IPS-15b (cell line): Measurements from ENCODE around the gene CFAP70.
"Not testable (repeated sequence)": the region's sequence is repeated elsewhere in the genome, so short reads cannot be mapped to it uniquely, and the experiment has no call there.

Experiments used
- H3K27me3 ChIP-seq: one replicate; pipeline ENCODE4 v1.6.1; 2013; ENCODE audit warnings: low read length; ENCODE audit not compliant: control insufficient read depth, insufficient read depth
- H3K36me3 ChIP-seq: one replicate; pipeline ENCODE4 v1.6.1; 2013; ENCODE audit warnings: low read length; ENCODE audit not compliant: control insufficient read depth, insufficient read depth
- H3K4me1 ChIP-seq: one replicate; pipeline ENCODE4 v1.6.1; 2013; ENCODE audit warnings: mild to moderate bottlenecking, low read length; ENCODE audit not compliant: control insufficient read depth, insufficient read depth
- H3K4me3 ChIP-seq: one replicate; pipeline ENCODE4 v1.5.1; 2013; ENCODE audit warnings: low read depth, low read length
- H3K9ac ChIP-seq: one replicate; pipeline ENCODE4 v1.6.1; 2013; ENCODE audit warnings: low read depth, mild to moderate bottlenecking, low read length
- H3K9me3 ChIP-seq: one replicate; pipeline ENCODE4 v1.6.1; 2013; ENCODE audit warnings: mild to moderate bottlenecking, low read length; ENCODE audit not compliant: control insufficient read depth, insufficient read depth

CFAP70 gene

DNA sequence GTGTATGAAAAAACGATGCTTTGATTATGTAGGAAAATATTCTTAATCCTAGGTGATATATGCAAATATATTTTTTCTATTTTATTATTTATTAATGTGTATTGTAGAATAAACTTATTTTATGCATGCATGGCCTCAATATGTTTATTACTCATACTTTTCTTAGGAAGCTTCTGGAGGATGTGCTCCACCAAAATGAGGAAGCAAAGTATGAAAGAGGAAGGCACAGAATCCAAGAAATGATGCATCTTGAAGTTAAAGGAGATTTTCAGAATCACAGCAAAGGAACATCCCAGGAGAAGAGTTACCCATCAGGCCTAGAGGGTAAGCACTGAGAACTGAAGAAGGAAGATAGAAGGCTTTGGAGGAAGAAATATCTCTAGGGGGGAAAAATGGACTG is 71.2 kb downstream of the CFAP70 start:
- Histone ChIP-seq H3K9ac (no peak overlapping the region), H3K4me1 (no peaks in the 10 kb centered on the region), H3K36me3 (no peaks in the 10 kb centered on the region), H3K9me3 (no peaks in the 10 kb centered on the region), H3K27me3 (no peaks in the 10 kb centered on the region), H3K4me3 (no peak overlapping the region)

DNA sequence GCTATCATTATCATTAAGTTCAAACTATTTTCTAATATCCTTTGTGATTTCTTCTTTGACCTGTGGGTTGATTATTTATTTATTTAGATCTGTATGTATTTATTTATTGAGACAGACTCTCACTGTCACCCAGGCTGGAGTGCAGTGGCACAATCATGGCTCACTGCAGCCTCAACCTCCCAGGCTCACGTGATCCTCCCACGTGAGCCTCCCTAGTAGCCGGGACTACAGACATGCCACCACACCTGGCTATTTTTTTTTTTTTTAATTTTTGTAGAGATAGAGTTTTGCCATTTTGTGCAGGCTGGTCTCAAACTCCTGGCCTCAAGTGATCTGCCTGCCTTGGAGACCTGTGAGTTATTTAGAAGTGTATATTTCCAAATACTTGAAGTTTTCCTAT is 77.6 kb downstream of the CFAP70 start:
- H3K4me1 ChIP-seq, result no peaks in the 10 kb centered on the region
- H3K9me3 ChIP-seq, result no peaks in the 10 kb centered on the region
- H3K36me3 ChIP-seq, result no peaks in the 10 kb centered on the region
- H3K27me3 ChIP-seq, result no peaks in the 10 kb centered on the region
- H3K4me3 ChIP-seq, result no peak overlapping the region
- no peak overlapping the region for H3K9ac ChIP-seq

DNA sequence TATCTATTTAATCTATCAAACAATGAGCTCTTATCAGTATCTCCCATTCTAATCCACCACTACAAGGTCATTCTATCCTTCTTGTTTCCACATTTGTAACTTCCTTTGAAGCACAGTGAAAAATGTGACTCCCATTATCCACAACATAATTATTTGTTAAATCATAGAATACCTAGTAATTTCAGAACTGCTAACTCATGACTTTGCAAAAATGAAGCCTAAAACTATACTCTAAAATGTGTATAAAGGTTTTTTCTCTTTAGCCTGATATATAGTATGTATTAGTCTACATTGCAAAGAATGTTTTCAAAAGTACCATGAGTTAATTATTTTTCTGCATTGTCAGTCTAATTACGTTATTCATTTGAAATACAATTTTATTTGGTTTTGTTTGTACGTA is 94.2 kb downstream of the CFAP70 start:
- Histone ChIP-seq H3K36me3 (no peaks in the 10 kb centered on the region), H3K9me3 (no peaks in the 10 kb centered on the region), H3K4me1 (no peaks in the 10 kb centered on the region), H3K4me3 (no peak overlapping the region), H3K9ac (no peak overlapping the region), H3K27me3 (no peaks in the 10 kb centered on the region)

- Histone ChIP-seq H3K36me3 (no peaks in the 10 kb centered on the region), H3K4me1 (no peaks in the 10 kb centered on the region), H3K9me3 (no peaks in the 10 kb centered on the region), H3K27me3 (no peaks in the 10 kb centered on the region), H3K9ac (no peak overlapping the region), H3K4me3 (no peak overlapping the region)
Observed at GRCh38 chr10:73263693-73264347, 94.8 kb downstream of the CFAP70 start.

DNA sequence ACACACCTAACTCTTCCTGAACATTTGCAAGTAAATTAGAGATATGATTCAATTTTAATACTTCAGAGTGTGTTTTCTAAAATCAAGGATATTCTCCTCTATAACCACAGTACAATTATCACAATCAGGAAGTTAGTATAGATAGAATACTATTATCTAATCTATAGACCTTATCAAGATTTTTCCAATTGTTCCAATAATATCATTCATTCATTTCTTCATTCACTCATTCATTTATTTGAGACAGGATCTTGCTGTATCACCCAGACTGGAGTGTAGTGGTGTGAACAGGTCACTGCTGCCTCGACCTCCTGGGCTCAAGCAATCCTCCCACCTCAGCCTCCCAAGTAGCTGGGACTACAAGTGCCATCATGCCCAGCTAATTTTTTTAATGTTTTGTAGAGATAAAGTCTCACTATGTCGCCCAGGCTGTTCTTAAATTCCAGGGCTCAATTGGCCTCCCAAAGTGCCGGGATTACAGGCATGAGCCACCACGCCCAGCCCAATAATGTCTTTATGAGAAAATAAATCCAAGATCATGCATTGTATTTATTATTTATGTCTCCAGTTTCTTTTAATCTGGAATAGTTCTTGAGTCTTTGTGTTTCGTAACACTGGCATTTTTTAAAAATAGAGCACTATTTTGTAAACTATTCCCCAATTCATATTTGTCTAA is 95.6 kb downstream of the CFAP70 start:
- Histone ChIP-seq H3K27me3 (no peaks in the 10 kb centered on the region), H3K36me3 (no peaks in the 10 kb centered on the region), H3K4me3 (no peak overlapping the region), H3K9me3 (no peaks in the 10 kb centered on the region), H3K4me1 (no peaks in the 10 kb centered on the region), H3K9ac (no peak overlapping the region)

- Histone ChIP-seq H3K27me3 (no peaks in the 10 kb centered on the region), H3K4me3 (no peak overlapping the region), H3K9me3 (no peaks in the 10 kb centered on the region), H3K9ac (no peak overlapping the region), H3K4me1 (no peaks in the 10 kb centered on the region), H3K36me3 (no peaks in the 10 kb centered on the region)
Observed at GRCh38 chr10:73262105-73262730, 96.4 kb downstream of the CFAP70 start.

DNA sequence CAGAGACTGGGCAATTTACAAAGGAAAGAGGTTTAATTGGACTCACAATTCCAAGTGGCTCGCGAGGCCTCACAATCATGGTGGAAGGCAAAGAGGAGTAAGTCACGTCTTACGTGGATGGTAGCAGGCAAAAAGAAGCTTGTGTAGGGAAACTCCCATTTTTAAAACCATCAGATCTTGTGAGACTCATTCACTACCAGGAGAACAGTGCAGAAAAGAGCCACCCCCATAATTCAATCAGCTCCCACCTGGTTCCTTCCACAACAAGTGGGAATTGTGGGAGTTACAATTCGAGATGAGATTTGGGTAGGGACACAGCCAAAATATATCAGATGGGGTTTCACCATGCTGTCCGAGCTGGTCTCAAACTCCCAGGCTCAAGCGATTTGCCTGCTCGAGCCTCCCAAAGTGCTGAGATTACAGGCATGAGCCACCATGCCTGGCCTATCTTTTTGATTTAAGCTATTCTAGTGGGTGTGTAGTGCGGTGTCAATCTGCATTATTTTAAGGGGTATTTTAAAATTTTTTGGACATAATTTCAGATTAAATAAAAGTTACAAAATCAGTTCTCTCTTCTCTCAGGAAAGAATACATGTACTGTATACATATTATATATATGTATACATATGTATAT is 97.2 kb downstream of the CFAP70 start:
- Histone ChIP-seq H3K4me1 (no peaks in the 10 kb centered on the region), H3K9me3 (no peaks in the 10 kb centered on the region), H3K9ac (no peak overlapping the region)

DNA sequence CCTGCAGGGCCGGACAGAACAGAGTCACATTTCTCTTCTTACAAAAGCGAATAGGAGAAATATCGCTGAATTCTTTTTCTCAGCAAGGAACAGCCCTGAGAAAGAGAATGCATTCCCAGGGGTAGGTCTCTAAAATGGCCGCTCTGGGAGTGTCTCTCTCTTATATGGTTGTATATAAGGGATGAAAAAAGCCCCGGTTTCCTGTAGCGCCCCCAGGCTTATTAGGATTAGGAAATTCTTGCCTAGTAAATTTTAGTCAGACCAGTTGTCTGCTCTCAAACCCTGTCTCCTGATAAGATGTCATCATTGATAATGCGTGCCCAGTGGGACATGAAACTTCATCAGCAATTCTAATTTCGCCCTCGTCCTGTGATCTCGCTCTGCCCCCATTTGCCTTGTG is 100.1 kb downstream of the CFAP70 start:
- not testable (repeated sequence) for H3K4me1 ChIP-seq, H3K9ac ChIP-seq, H3K4me3 ChIP-seq, H3K9me3 ChIP-seq, H3K36me3 ChIP-seq, H3K27me3 ChIP-seq

More for the DNA sequence above, 97.2 kb downstream of the CFAP70 start:
- no peak overlapping the region for H3K4me3 ChIP-seq
- no peaks in the 10 kb centered on the region for H3K27me3 ChIP-seq
- no peaks in the 10 kb centered on the region for H3K36me3 ChIP-seq

DNA sequence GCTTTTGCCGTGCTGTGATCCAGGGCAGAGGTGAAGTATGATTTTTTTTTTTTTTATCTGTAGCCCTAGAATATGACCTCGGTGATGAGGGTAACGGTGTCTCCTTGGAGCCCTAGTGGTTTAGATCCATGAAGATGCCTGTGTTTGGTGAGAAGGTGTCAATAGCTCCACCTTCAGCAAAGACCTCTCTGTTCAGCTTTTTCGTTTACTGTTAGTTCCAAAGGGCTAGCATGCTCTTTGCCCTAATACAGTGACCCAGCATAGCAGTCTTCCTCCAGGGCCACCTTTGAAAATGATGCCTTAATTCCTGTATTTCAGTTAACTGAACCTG is 105.5 kb downstream of the CFAP70 start:
- H3K27me3 ChIP-seq, result no peaks in the 10 kb centered on the region
- H3K36me3 ChIP-seq, result peaks cover 9% of the 10 kb centered on the region
- H3K9me3 ChIP-seq, result no peaks in the 10 kb centered on the region
- H3K4me3 ChIP-seq, result peak overlapping the region; percentile 98
- peak overlapping the region; percentile 88 for H3K9ac ChIP-seq
- peaks cover 7% of the 10 kb centered on the region for H3K4me1 ChIP-seq

DNA sequence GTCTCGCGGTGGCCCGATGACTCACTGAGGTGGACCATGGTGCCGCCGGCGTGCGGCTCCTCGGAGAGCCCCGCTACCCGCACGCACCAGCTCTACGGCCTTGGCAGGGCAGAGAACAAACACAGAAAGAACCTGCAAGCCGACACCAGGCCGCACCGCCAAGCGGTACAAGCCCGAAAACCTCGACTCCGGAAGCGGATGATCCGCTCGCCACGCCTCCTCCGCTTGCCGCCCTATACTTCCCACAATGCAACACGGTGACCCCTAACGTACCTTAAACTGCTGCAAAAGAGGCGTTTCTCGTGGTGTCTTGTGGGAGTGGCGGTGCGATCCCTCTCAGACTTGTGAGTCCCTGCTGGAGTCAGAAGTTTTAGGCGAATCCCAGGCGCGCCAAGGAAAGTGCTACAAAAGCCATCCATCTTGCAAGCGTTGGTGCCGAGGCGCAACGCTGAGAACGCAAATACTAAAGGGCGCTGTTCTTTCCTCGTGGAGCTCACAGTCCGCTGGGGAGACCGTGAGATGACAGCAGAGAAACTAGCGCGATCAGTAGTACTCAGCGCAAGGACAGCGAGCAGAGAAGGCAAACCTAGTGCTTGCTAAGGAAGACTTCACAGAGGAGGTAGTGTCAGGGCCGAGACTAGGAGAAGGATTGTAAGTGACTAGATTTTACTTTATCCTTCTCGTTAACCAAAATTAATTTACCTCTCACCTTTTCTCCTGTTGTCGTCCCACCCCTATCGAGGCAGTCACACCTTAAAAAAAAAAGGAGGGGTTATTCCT is 106.0 kb downstream of the CFAP70 start, which contains the start of gene MRPS16:
Gene MRPS16, minus strand, starts transcription at position 200 of the 780 bp plus-strand sequence. Its CDS starts 162 bp downstream, at position 38.
- Histone ChIP-seq H3K4me1 (peaks cover 11% of the 10 kb centered on the region), H3K9me3 (no peaks in the 10 kb centered on the region), H3K9ac (peak within 1 kb of the TSS; percentile 88), H3K4me3 (peak within 1 kb of the TSS; percentile 98), H3K36me3 (peaks cover 9% of the 10 kb centered on the region), H3K27me3 (no peaks in the 10 kb centered on the region)

DNA sequence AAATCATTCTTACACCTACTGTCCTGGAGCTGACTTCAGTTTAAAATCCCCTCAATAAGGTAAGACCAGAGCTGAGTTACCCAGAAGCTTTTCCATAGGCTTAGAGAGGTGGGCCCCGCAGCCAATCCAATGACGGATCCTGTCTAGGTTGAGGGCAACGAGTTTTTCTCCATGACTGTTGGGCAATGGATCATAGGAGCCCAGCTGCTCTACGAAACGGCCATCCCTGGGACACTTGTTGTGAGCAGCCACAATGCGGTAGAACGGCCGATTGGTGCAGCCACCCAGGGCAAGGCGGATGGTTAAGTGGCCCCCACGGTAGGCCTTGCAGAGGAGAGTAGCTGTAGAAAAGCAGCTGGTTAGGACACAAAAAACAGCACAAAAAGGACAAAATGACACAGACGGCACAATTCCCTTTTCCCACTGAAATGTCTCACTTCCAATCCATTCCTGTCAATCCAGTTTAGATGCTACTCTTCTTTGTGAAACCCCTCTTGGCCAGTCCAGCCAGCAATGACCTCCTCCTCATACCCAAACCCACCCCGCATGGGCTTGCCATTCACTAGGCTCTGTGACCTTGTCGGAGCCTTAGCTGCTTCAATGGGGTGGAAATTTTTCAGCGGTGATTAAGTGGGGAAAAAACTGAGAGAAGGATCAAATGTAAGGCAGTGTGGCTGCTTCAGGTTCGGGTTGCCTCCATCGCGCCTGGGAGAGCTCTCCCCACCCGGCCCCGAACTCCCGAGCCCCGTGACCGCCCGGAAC is 106.8 kb downstream of the CFAP70 start:
- H3K9ac ChIP-seq, result peak overlapping the region; percentile 88
- no peaks in the 10 kb centered on the region for H3K9me3 ChIP-seq
- H3K4me1 ChIP-seq, result peaks cover 13% of the 10 kb centered on the region
- no peaks in the 10 kb centered on the region for H3K27me3 ChIP-seq
- H3K36me3 ChIP-seq, result peaks cover 9% of the 10 kb centered on the region
- peak overlapping the region; percentile 98 for H3K4me3 ChIP-seq
